Activated T-helper 2 cell treated with anti-CD3 and anti-CD28 coated beads, Interferon-gamma antibody, Interleukin-2, Interleukin-4, amounts not matched to agents 10 μg/mL and 5 μg/mL and 100 μg/mL, durations not matched to agents 14 hours and 24 hours and 36 hours (primary cell): Measurements from ENCODE around the gene IFNA17. TPM values are rescaled to one million over a fixed set of nuclear protein-coding genes. Genes with fewer than 3 reads are reported as not detected.
"Not testable (repeated sequence)": the region's sequence is repeated elsewhere in the genome, so short reads cannot be mapped to it uniquely, and the experiment has no call there.

Source experiments
- DNase-seq: peaks from one replicate; pipeline ENCODE4 v3.0.0; 2021; ENCODE audit warnings: low spot score
- H3K27ac Mint-ChIP-seq: one replicate; pipeline ENCODE4 v1.8.0; 2021; ENCODE audit warnings: mixed read lengths
- H3K27me3 Mint-ChIP-seq: one replicate; pipeline ENCODE4 v1.8.0; 2021; ENCODE audit warnings: low read depth, mixed read lengths
- H3K36me3 Mint-ChIP-seq: one replicate; pipeline ENCODE4 v1.8.0; 2021; ENCODE audit warnings: low read depth, mixed read lengths
- H3K4me1 Mint-ChIP-seq: one replicate; pipeline ENCODE4 v1.8.0; 2021; ENCODE audit warnings: low read depth, mixed read lengths
- H3K4me3 Mint-ChIP-seq: one replicate; pipeline ENCODE4 v1.8.0; 2021; ENCODE audit warnings: low read depth, mild to moderate bottlenecking, moderate library complexity, mixed read lengths
- H3K9me3 Mint-ChIP-seq: one replicate; pipeline ENCODE4 v1.8.0; 2021; ENCODE audit warnings: mixed read lengths
- intact Hi-C: fragments of 100-400 bp; cut with micrococcal nuclease; formaldehyde crosslinking; loops from one replicate; pipeline ENCODE4 v1.15.1; 2023
- total RNA-seq: library from RNA; stranded (reverse); gene quantifications from 2 replicates; pipeline ENCODE4 v1.2.3, GENCODE V29; 2022

Gene IFNA17
- not detected in 2 replicates for total RNA-seq

GRCh38 chr9:21228122-21228521 is at the start of gene IFNA17:
TSS of gene IFNA17 (minus strand) at chr9:21228222. CDS start at chr9:21228173, 49 bp downstream.
- no peak within 1 kb of the TSS for H3K4me3 Mint-ChIP-seq
- H3K9me3 Mint-ChIP-seq = no peaks in the 10 kb centered on the region
- intact Hi-C loops = no loop called here
- H3K4me1 Mint-ChIP-seq = no peaks in the 10 kb centered on the region
- H3K27me3 Mint-ChIP-seq = peaks cover 20% of the 10 kb centered on the region
- H3K36me3 Mint-ChIP-seq = no peaks in the 10 kb centered on the region
- DNase-seq = no peak
- H3K27ac Mint-ChIP-seq = no peak within 1 kb of the TSS

GRCh38 chr9:21268347-21268657 is 40.3 kb upstream of the IFNA17 start:
- DNase-seq = no peak
- no peak overlapping the region for H3K27ac Mint-ChIP-seq
- no peaks in the 10 kb centered on the region for H3K9me3 Mint-ChIP-seq
- intact Hi-C loops = no loop called here
- no peaks in the 10 kb centered on the region for H3K4me1 Mint-ChIP-seq
- H3K4me3 Mint-ChIP-seq = no peak overlapping the region
- no peaks in the 10 kb centered on the region for H3K36me3 Mint-ChIP-seq
- H3K27me3 Mint-ChIP-seq = peaks cover 33% of the 10 kb centered on the region

GRCh38 chr9:21267485-21268346 is 39.7 kb upstream of the IFNA17 start:
- Mint-ChIP-seq H3K9me3 (no peaks in the 10 kb centered on the region), H3K4me1 (no peaks in the 10 kb centered on the region), H3K36me3 (no peaks in the 10 kb centered on the region), H3K27me3 (peaks cover 30% of the 10 kb centered on the region), H3K4me3 (no peak overlapping the region), H3K27ac (no peak overlapping the region)
- intact Hi-C loops = no loop called here
- no peak for DNase-seq

- Mint-ChIP-seq H3K4me1 (no peaks in the 10 kb centered on the region), H3K4me3 (no peak overlapping the region), H3K9me3 (no peaks in the 10 kb centered on the region), H3K27ac (no peak overlapping the region), H3K27me3 (peaks cover 33% of the 10 kb centered on the region), H3K36me3 (no peaks in the 10 kb centered on the region)
- no peak for DNase-seq
- intact Hi-C loops = no loop called here
These were observed 38.9 kb upstream of the IFNA17 start for GRCh38 chr9:21266733-21267484.

- H3K4me1 Mint-ChIP-seq = no peaks in the 10 kb centered on the region
- H3K9me3 Mint-ChIP-seq = no peaks in the 10 kb centered on the region
- H3K27ac Mint-ChIP-seq = no peak overlapping the region
- intact Hi-C loops = no loop called here
- peaks cover 39% of the 10 kb centered on the region for H3K27me3 Mint-ChIP-seq
- H3K4me3 Mint-ChIP-seq = no peak overlapping the region
- no peak for DNase-seq
- no peaks in the 10 kb centered on the region for H3K36me3 Mint-ChIP-seq
These were observed 37.6 kb upstream of the IFNA17 start for GRCh38 chr9:21265421-21266189.

- intact Hi-C loops = no loop called here
- Mint-ChIP-seq H3K4me3 (no peak overlapping the region), H3K27me3 (peaks cover 42% of the 10 kb centered on the region), H3K9me3 (no peaks in the 10 kb centered on the region), H3K4me1 (peaks cover 9% of the 10 kb centered on the region), H3K27ac (no peak overlapping the region), H3K36me3 (no peaks in the 10 kb centered on the region)
- no peak for DNase-seq
These were observed 27.7 kb upstream of the IFNA17 start for GRCh38 chr9:21255538-21256212.

DNA sequence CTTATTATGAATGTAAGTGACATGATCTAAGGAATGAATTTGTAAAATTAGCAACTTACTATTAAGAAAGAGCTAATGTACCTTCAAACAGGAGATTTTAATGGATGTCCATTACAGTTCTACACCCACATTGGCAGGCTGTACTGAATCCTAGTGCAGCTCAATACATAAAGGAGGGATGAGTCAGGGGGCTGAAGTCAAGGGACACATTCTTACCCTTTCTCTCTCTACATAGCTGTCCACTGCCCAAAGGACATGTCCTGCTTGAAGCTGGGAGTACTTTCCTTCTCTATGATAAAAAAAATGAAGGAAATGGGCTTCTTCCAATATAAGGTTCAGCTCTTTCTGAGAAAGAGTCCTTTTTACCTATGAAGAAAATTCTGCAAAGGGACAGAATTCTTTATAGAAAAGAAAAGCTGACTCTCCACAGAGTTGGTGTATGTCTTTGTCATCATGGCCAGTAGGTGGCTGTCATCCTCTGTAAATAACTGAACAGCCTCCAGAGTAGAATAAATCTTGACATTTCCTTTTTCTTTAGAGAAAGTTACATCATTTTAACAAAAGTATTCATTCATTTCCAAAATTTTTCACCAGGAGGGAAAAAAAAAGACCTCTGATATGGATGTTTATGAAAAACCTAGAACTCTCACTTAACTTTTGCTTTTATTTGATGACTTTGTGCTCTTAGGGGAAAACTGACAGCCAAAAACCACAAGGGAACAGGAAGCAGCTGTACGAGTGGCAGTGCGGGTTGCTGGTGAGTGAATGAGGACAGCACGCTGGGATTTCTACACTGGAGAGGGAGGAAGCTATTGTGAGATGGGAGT is 24.9 kb upstream of the IFNA17 start:
- no peak overlapping the region for H3K27ac Mint-ChIP-seq
- H3K36me3 Mint-ChIP-seq = no peaks in the 10 kb centered on the region
- H3K4me1 Mint-ChIP-seq = peaks cover 9% of the 10 kb centered on the region
- H3K9me3 Mint-ChIP-seq = no peaks in the 10 kb centered on the region
- intact Hi-C loops = no loop called here
- peaks cover 47% of the 10 kb centered on the region for H3K27me3 Mint-ChIP-seq
- no peak overlapping the region for H3K4me3 Mint-ChIP-seq
- no peak for DNase-seq

GRCh38 chr9:21251638-21252037 is 23.6 kb upstream of the IFNA17 start:
- Mint-ChIP-seq H3K9me3 (no peaks in the 10 kb centered on the region), H3K4me3 (no peak overlapping the region), H3K27me3 (peaks cover 41% of the 10 kb centered on the region), H3K27ac (no peak overlapping the region), H3K36me3 (no peaks in the 10 kb centered on the region), H3K4me1 (peaks cover 9% of the 10 kb centered on the region)
- DNase-seq = no peak
- intact Hi-C loops = no loop called here

DNA sequence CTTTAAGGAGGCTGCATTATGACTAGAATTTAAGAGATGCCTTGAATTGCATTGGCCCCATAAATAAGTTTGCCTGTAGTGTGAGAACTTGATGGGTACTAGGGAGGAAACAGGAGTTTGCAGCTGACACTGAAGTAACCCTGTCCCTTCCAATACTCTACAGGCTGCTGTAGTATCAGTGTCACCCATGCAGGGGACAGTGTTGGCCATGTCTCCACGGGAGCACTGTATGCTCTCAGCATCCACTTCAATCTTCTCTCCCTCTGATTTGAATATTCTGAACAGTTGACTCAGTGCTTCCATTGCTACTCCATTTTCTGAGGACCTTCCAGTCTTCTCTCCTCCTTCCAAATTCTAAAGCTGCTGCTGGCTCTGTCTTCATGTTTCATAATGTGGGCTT is 23.2 kb upstream of the IFNA17 start:
- H3K4me3 Mint-ChIP-seq = no peak overlapping the region
- DNase-seq = no peak
- no peak overlapping the region for H3K27ac Mint-ChIP-seq
- no peaks in the 10 kb centered on the region for H3K9me3 Mint-ChIP-seq
- H3K36me3 Mint-ChIP-seq = no peaks in the 10 kb centered on the region
- intact Hi-C loops = no loop called here
- peaks cover 38% of the 10 kb centered on the region for H3K27me3 Mint-ChIP-seq
- peaks cover 9% of the 10 kb centered on the region for H3K4me1 Mint-ChIP-seq

DNA sequence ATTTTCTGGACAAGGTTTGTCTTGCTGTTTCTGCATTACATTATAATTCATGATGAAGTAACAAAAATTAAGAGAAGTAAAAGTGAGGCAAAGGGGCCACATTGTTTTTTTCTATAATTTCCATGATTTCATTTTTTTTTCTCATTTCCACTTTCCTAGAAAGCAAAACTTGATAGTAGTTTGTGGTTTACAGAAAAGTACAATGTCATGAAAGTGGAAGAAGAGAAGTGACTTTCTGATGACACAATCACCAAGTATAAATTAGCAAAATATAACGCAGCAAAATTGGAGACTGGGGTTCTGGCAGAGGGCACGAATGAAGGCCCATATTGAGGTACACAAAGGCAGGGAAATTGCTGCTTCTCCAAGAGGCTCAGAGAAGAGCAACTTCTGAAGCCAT is 16.8 kb upstream of the IFNA17 start:
- no peak for DNase-seq
- no peaks in the 10 kb centered on the region for H3K36me3 Mint-ChIP-seq
- no peaks in the 10 kb centered on the region for H3K9me3 Mint-ChIP-seq
- peaks cover 3% of the 10 kb centered on the region for H3K4me1 Mint-ChIP-seq
- H3K27me3 Mint-ChIP-seq = peaks cover 23% of the 10 kb centered on the region
- intact Hi-C loops = no loop called here
- H3K4me3 Mint-ChIP-seq = no peak overlapping the region
- H3K27ac Mint-ChIP-seq = no peak overlapping the region

DNA sequence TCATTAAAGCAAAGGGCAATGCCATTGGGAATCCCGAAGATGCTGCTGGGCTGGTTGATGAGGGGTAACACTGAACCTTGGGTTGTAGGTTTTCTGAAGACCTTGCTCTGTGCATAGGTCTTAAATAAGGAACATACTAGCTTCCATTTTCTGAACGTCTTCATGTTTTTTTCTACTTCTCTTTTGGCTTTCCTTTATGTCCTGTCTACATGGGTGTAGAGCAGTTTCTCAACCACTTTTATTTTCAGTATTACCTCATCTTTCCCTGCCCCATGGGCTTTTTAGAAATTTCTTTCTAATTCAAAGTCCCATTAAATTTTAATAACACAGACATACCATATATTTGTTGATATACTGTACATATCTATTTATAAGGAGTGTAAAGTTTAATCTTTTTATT is 11.9 kb upstream of the IFNA17 start, which contains the start of gene IFNA14:
Gene IFNA14, minus strand, starts transcription at position 95 of the 400 bp plus-strand sequence. Its CDS starts 70 bp downstream, at position 25.
- Mint-ChIP-seq H3K36me3 (no peaks in the 10 kb centered on the region), H3K27ac (no peak within 1 kb of the TSS), H3K27me3 (peaks cover 38% of the 10 kb centered on the region), H3K4me1 (peaks cover 6% of the 10 kb centered on the region), H3K9me3 (no peaks in the 10 kb centered on the region), H3K4me3 (no peak within 1 kb of the TSS)
- intact Hi-C loops = loop anchor here (10.0 kb wide), 2 partner anchors 215 to 545 kb away; no protein-coding TSS in a partner anchor
- DNase-seq = no peak

- not testable (repeated sequence) for DNase-seq, H3K4me1 Mint-ChIP-seq, H3K4me3 Mint-ChIP-seq, H3K36me3 Mint-ChIP-seq, H3K27ac Mint-ChIP-seq, H3K9me3 Mint-ChIP-seq
- intact Hi-C loops = loop anchor here (10.0 kb wide), 2 partner anchors 218 to 548 kb away; no protein-coding TSS in a partner anchor
- H3K27me3 Mint-ChIP-seq = peaks cover 21% of the 10 kb centered on the region
These were observed 8.3 kb upstream of the IFNA17 start for GRCh38 chr9:21236360-21236714.
